HG03558 (cell line): Measurements from ENCODE around the gene HAVCR1.
"Not testable (repeated sequence)": the region's sequence is repeated elsewhere in the genome, so short reads cannot be mapped to it uniquely, and the experiment has no call there.

ENCODE experiments used
- ATAC-seq: cut with Tn5 transposase; IDR thresholded peaks from one replicate; pipeline ENCODE4 v1.9.1; 2021; ENCODE audit warnings: moderate number of reproducible peaks; ENCODE audit not compliant: unreplicated experiment; ENCODE audit errors: extremely low read depth

The HAVCR1 gene

GRCh38 chr5:157051604-157052245, 7.2 kb downstream of the HAVCR1 start:
- no peak for ATAC-seq

GRCh38 chr5:157050050-157050449, 8.9 kb downstream of the HAVCR1 start:
- ATAC-seq = no peak

- ATAC-seq = no peak
Measured at GRCh38 chr5:157049605-157050004, 9.3 kb downstream of the HAVCR1 start.

- no peak for ATAC-seq
Measured at GRCh38 chr5:157047898-157048297, 11.0 kb downstream of the HAVCR1 start.

- ATAC-seq = not testable (repeated sequence)
Measured at GRCh38 chr5:157047016-157047415, 11.9 kb downstream of the HAVCR1 start.

GRCh38 chr5:157046041-157046440, 12.9 kb downstream of the HAVCR1 start:
- no peak for ATAC-seq

- no peak for ATAC-seq
Measured at GRCh38 chr5:157045601-157046000, 13.3 kb downstream of the HAVCR1 start.

GRCh38 chr5:157038568-157039187, 20.2 kb downstream of the HAVCR1 start:
- ATAC-seq = no peak

GRCh38 chr5:157034106-157035072, 24.5 kb downstream of the HAVCR1 start:
- not testable (repeated sequence) for ATAC-seq

- no peak for ATAC-seq
Measured at GRCh38 chr5:157033071-157033583, 25.8 kb downstream of the HAVCR1 start.

- ATAC-seq = no peak
Measured at GRCh38 chr5:157030692-157031091, 28.2 kb downstream of the HAVCR1 start.

GRCh38 chr5:157029457-157029856, 29.5 kb downstream of the HAVCR1 start:
- no peak for ATAC-seq

- peak; percentile 97 for ATAC-seq
Measured at GRCh38 chr5:157027663-157028062, 31.3 kb downstream of the HAVCR1 start.

- ATAC-seq = no peak
Measured at GRCh38 chr5:157026789-157027424, 32.0 kb downstream of the HAVCR1 start.

- ATAC-seq = no peak
Measured at GRCh38 chr5:157025093-157025698, 33.7 kb downstream of the HAVCR1 start.

- no peak for ATAC-seq
Measured at GRCh38 chr5:157024208-157024959, 34.5 kb downstream of the HAVCR1 start.

- ATAC-seq = no peak
Measured at GRCh38 chr5:157022024-157022423, 36.9 kb downstream of the HAVCR1 start.

- ATAC-seq = no peak
Measured at GRCh38 chr5:157020511-157021222, 38.2 kb downstream of the HAVCR1 start.

- ATAC-seq = no peak
Measured at GRCh38 chr5:157020002-157020401, 38.9 kb downstream of the HAVCR1 start.
